IMR-90 (cell line): ENCODE data around the gene CREB3L1. TPM values are rescaled to one million over a fixed set of nuclear protein-coding genes. Genes with fewer than 3 reads are reported as not detected.
A peak's percentile ranks its signal among the peaks of the same experiment; 100 is the strongest.

Experiments used
- ATAC-seq: fragments of 200-7000 bp; cut with Tn5 transposase; 2 replicates; pipeline ENCODE4 v1.9.1; 2020; ENCODE audit warnings: low read depth, mild to moderate bottlenecking, moderate library complexity
- BruUV-seq: library from RNA; stranded (reverse); fragments of 400-500 nt; replicated peaks from 2 replicates; lab custom pipeline; 2021; lab: Mats Ljungman, UMichigan
- CTCF ChIA-PET: fragments of 300-600 bp; formaldehyde crosslinking; extraction: SDS; loops from one replicate; lab custom pipeline; 2021; ENCODE audit warnings: antibody characterized with exemption; lab: Yijun Ruan, JAX
- POLR2A ChIA-PET: fragments of 300-600 bp; sonication (Branson Sonifier 250); formaldehyde crosslinking; loops from one replicate; lab custom pipeline; 2022; ENCODE audit warnings: antibody characterized with exemption; ENCODE audit not compliant: unreplicated experiment; lab: Charles Lee
- DNase-seq: peaks from one replicate; pipeline ENCODE4 v3.0.0; 2013
- H2AFZ ChIP-seq: replicated peaks from 2 replicates; pipeline ENCODE3; 2013; ENCODE audit warnings: low read length, mild to moderate bottlenecking; ENCODE audit not compliant: poor library complexity
- H2AK5ac ChIP-seq: 2 replicates; pipeline ENCODE4 v1.6.1; 2013; ENCODE audit warnings: low read depth, low read length, inconsistent platforms
- H2AK9ac ChIP-seq: replicated peaks from 2 replicates; pipeline ENCODE3; 2013; ENCODE audit warnings: mild to moderate bottlenecking, low read depth, low read length, moderate library complexity; ENCODE audit not compliant: poor library complexity
- H2BK120ac ChIP-seq: 2 replicates; pipeline ENCODE4 v1.6.1; 2013; ENCODE audit warnings: low read depth, low read length, inconsistent platforms
- H2BK15ac ChIP-seq: 3 replicates; pipeline ENCODE4 v1.6.1; 2013; ENCODE audit warnings: low read depth, low read length, inconsistent platforms
- H2BK20ac ChIP-seq: 2 replicates; pipeline ENCODE4 v1.6.1; 2013; ENCODE audit warnings: low read depth, mild to moderate bottlenecking, inconsistent platforms, low read length, moderate library complexity
- H2BK5ac ChIP-seq: 2 replicates; pipeline ENCODE4 v1.6.1; 2013; ENCODE audit warnings: mild to moderate bottlenecking, low read depth, low read length, inconsistent platforms; ENCODE audit not compliant: poor library complexity, severe bottlenecking
- H3K14ac ChIP-seq: replicated peaks from 2 replicates; pipeline ENCODE4 v1.6.1; 2013; ENCODE audit warnings: low read depth, low read length, inconsistent platforms
- H3K18ac ChIP-seq: 2 replicates; pipeline ENCODE4 v1.6.1; 2013; ENCODE audit warnings: low read depth, low read length, control low read depth
- H3K23ac ChIP-seq: 2 replicates; pipeline ENCODE4 v1.6.1; 2013; ENCODE audit warnings: low read depth, low read length, inconsistent platforms
- H3K27ac ChIP-seq: 2 replicates; pipeline ENCODE4 v1.5.1; 2013; ENCODE audit warnings: mild to moderate bottlenecking, control low read depth, low read length; ENCODE audit not compliant: insufficient read depth
- H3K27me3 ChIP-seq: 2 replicates; pipeline ENCODE4 v1.6.1; 2013; ENCODE audit warnings: low read length; ENCODE audit not compliant: control insufficient read depth, insufficient read depth
- H3K36me3 ChIP-seq: 2 replicates; pipeline ENCODE4 v1.6.1; 2013; ENCODE audit warnings: low read length, mixed read lengths; ENCODE audit not compliant: control insufficient read depth, insufficient read depth
- H3K4ac ChIP-seq: 2 replicates; pipeline ENCODE4 v1.6.1; 2013; ENCODE audit warnings: low read depth, low read length, inconsistent platforms
- H3K4me1 ChIP-seq: 2 replicates; pipeline ENCODE4 v1.6.1; 2013; ENCODE audit warnings: low read length, mixed read lengths; ENCODE audit not compliant: control insufficient read depth, insufficient read depth
- H3K4me2 ChIP-seq: 2 replicates; pipeline ENCODE4 v1.6.1; 2013; ENCODE audit warnings: low read depth, mild to moderate bottlenecking, control low read depth, low read length, moderate library complexity
- H3K4me3 ChIP-seq: 2 replicates; pipeline ENCODE4 v1.5.1; 2013; ENCODE audit warnings: low read depth, mild to moderate bottlenecking, control low read depth, low read length, moderate library complexity; ENCODE audit not compliant: insufficient read depth
- H3K56ac ChIP-seq: 2 replicates; pipeline ENCODE4 v1.6.1; 2013; ENCODE audit warnings: low read length, inconsistent platforms; ENCODE audit not compliant: insufficient read depth; ENCODE audit errors: extremely low read depth
- H3K79me1 ChIP-seq, 2 experiments: 2 replicates each; pipeline ENCODE4 v1.6.1; 2013; ENCODE audit warnings: low read length in 2 of 2, inconsistent platforms in 1 of 2, low read depth in 1 of 2
- H3K9ac ChIP-seq: 2 replicates; pipeline ENCODE4 v1.6.1; 2013; ENCODE audit warnings: low read depth, low read length, control low read depth
- H3K9me1 ChIP-seq: 2 replicates; pipeline ENCODE4 v1.6.1; 2013; ENCODE audit warnings: low read length, inconsistent platforms; ENCODE audit not compliant: insufficient read depth
- H3K9me3 ChIP-seq: 2 replicates; pipeline ENCODE4 v1.6.1; 2013; ENCODE audit warnings: low read length; ENCODE audit not compliant: control insufficient read depth, insufficient read depth
- H4K20me1 ChIP-seq: 2 replicates; pipeline ENCODE4 v1.6.1; 2013; ENCODE audit warnings: low read length, inconsistent platforms; ENCODE audit not compliant: insufficient read depth
- H4K5ac ChIP-seq: 2 replicates; pipeline ENCODE4 v1.6.1; 2013; ENCODE audit warnings: mild to moderate bottlenecking, low read depth, low read length, control low read depth
- H4K8ac ChIP-seq, 2 experiments: 2 replicates each; pipeline ENCODE4 v1.6.1; 2013; ENCODE audit warnings: low read depth in 2 of 2, low read length in 2 of 2, control low read depth in 1 of 2, inconsistent platforms in 1 of 2
- H4K91ac ChIP-seq: 2 replicates; pipeline ENCODE4 v1.6.1; 2013; ENCODE audit warnings: low read depth, low read length, inconsistent platforms; ENCODE audit not compliant: insufficient read depth
- BHLHE40 ChIP-seq: fragments of 150-350 bp; IDR thresholded peaks from 2 replicates; pipeline ENCODE4 v1.6.1; 2016; ENCODE audit warnings: mild to moderate bottlenecking, low read depth, low read length
- CEBPB ChIP-seq: IDR thresholded peaks from 2 replicates; pipeline ENCODE4 v1.6.1; 2012; ENCODE audit warnings: low read depth, low read length, improper control_type of control experiment
- FOS ChIP-seq: fragments of 150-350 bp; IDR thresholded peaks from 2 replicates; pipeline ENCODE4 v1.6.1; 2016; ENCODE audit warnings: low read depth, low read length
- MAFK ChIP-seq: IDR thresholded peaks from 2 replicates; pipeline ENCODE4 v1.6.1; 2012; ENCODE audit warnings: low read depth, low read length, improper control_type of control experiment
- MAZ ChIP-seq: IDR thresholded peaks from 2 replicates; pipeline ENCODE4 v1.6.1; 2012; ENCODE audit warnings: low read depth, mild to moderate bottlenecking, low read length, improper control_type of control experiment, moderate library complexity, borderline replicate concordance
- MXI1 ChIP-seq: IDR thresholded peaks from 2 replicates; pipeline ENCODE4 v1.6.1; 2012; ENCODE audit warnings: low read depth, mild to moderate bottlenecking, low read length, moderate library complexity, borderline replicate concordance
- NFE2L2 ChIP-seq: fragments of 150-350 bp; IDR thresholded peaks from 2 replicates; pipeline ENCODE4 v1.6.1; 2016; ENCODE audit warnings: low read depth, mild to moderate bottlenecking, low read length
- POLR2A ChIP-seq: IDR thresholded peaks from 2 replicates; pipeline ENCODE4 v1.6.1; 2012; ENCODE audit warnings: mild to moderate bottlenecking, low read depth, low read length
- RAD21 ChIP-seq: IDR thresholded peaks from 2 replicates; pipeline ENCODE4 v1.6.1; 2012; ENCODE audit warnings: low read length, improper control_type of control experiment
- RFX5 ChIP-seq: IDR thresholded peaks from 2 replicates; pipeline ENCODE4 v1.8.0; 2012; ENCODE audit warnings: low read depth, mild to moderate bottlenecking, low read length, moderate library complexity
- SMC3 ChIP-seq: fragments of 150-350 bp; IDR thresholded peaks from 2 replicates; pipeline ENCODE4 v1.6.1; 2016; ENCODE audit warnings: low read depth, mild to moderate bottlenecking, antibody characterized with exemption, low read length, moderate library complexity
- WGBS, 2 experiments: methylation state at CpG; one replicate each; pipeline versions ENCODE4 v1.1.5 to v1.1.7; 2013; ENCODE audit warnings: missing lambda C conversion rate in 2 of 2; ENCODE audit not compliant: insufficient read length in 1 of 2; ENCODE audit errors: extremely low coverage in 2 of 2; 5-methylcytosine and 5-hydroxymethylcytosine counted together
- dilution Hi-C: fragments of 300-500 bp; cut with HindIII; formaldehyde crosslinking; loops from one replicate; pipeline ENCODE4 v1.14.3; 2018; ENCODE audit warnings: low sequenced_read_pairs; ENCODE audit not compliant: unreplicated experiment
- in situ Hi-C: fragments of 300-500 bp; cut with MboI; formaldehyde crosslinking; loops from 3 replicates; pipeline ENCODE4 v1.14.3; 2019; ENCODE audit warnings: low sequenced_read_pairs, inconsistent platforms, mixed read lengths
- intact Hi-C: fragments of 100-400 bp; cut with micrococcal nuclease; formaldehyde crosslinking; loops from 2 replicates; pipeline ENCODE4 v1.10.0; 2022
- polyA plus RNA-seq, 3 experiments: library from polyadenylated mRNA; depleted of rRNA; stranded (reverse); fragments of >200 nt; gene quantifications; 2 replicates each; pipeline ENCODE4 v1.2.3, GENCODE V29; 2012; ENCODE audit warnings: low replicate concordance in 1 of 3
- total RNA-seq: library from RNA; depleted of rRNA; stranded (reverse); fragments of >200 nt; gene quantifications from 2 replicates; pipeline ENCODE4 v1.2.3, GENCODE V29; 2012
- TF ChIP-seq, protein P1 (sequence below): conservative IDR thresholded peaks from 2 replicates; pipeline ENCODE4 v1.5.1; 2012; ENCODE audit warnings: mild to moderate bottlenecking, low read depth, low read length, improper control_type of control experiment
- TF ChIP-seq, protein P2 (sequence below): fragments of 150-350 bp; IDR thresholded peaks from 2 replicates; pipeline ENCODE4 v1.6.1; 2017; ENCODE audit warnings: mild to moderate bottlenecking, antibody characterized with exemption, low read length, low read depth
- TF ChIP-seq, protein P3 (sequence below): fragments of 150-350 bp; IDR thresholded peaks from 2 replicates; pipeline ENCODE4 v1.6.1; 2016; ENCODE audit warnings: low read depth, mild to moderate bottlenecking, low read length, moderate library complexity, borderline replicate concordance

CREB3L1 gene
- total and polyA plus RNA-seq, 2 of the 4 experiments (the other 2 are of a cell fraction): 8.1 to 82.3 TPM

DNA sequence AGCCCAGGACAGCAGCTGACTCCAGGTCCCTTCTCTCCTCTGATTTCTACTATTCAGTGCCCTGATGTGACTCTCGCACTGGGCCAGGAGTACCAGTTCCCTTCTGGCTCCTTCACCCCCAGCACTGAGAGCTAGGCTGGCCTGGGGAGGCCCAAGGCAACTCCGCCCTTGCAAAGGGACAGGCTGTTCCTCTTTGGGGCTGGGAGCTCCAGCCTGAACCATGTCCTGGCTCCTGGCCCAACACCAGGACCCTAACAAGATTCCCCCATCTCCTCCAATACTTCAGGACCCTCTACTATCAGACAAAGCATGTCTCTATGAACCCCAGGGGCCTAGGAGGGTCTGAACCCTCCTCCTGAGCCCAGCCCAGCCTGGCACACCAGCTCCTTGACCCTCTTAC, 12.5 kb downstream of the CREB3L1 start:
- no peak overlapping the region for H3K4me3 ChIP-seq
- H3K79me1 ChIP-seq: peaks cover 8 to 70% of the 10 kb centered on the region in 2 experiments
- peak overlapping the region; percentile 95 for H3K4ac ChIP-seq
- peak overlapping the region; percentile 76 for H3K18ac ChIP-seq
- H2BK120ac ChIP-seq: peak overlapping the region; percentile 93
- ChIA-PET CTCF (interaction anchor here (1.9 to 2.3 kb wide), 2 partner anchors 12 to 50 kb away, joined by 7 to 9 read pairs; partner anchors contain the start of gene CREB3L1), POLR2A (interaction anchor here (1.0 kb wide), 1 partner anchor 11 kb away, joined by 6 read pairs; no protein-coding TSS in a partner anchor)
- H2BK15ac ChIP-seq: peak overlapping the region; percentile 78; the same call in 2 of the 3 replicates
- H2BK5ac ChIP-seq: peak overlapping the region; percentile 96
- peak overlapping the region; percentile 83 for H4K91ac ChIP-seq
- H2AFZ ChIP-seq: peak overlapping the region; percentile 73
- H3K56ac ChIP-seq: peak overlapping the region; percentile 74; the same call in 1 of the 2 replicates
- no peaks in the 10 kb centered on the region for H3K27me3 ChIP-seq
- peak overlapping the region; percentile 77 for H2BK20ac ChIP-seq
- in situ Hi-C loops (no loop called here), dilution Hi-C loops (no loop called here), intact Hi-C loops (no loop called here)
- peak overlapping the region; percentile 96 for H3K27ac ChIP-seq
- peak overlapping the region; percentile 50 for H4K5ac ChIP-seq
- H3K4me2 ChIP-seq: peak overlapping the region; percentile 74
- peaks cover 20% of the 10 kb centered on the region for H3K36me3 ChIP-seq
- DNase-seq (no peak), ATAC-seq (no peak)
- WGBS, 2 experiments: no CpG with 5 or more reads among the region's 2 CpGs
- peak overlapping the region; percentile 63 for H3K9ac ChIP-seq
- peak overlapping the region; percentile 88 for H2AK9ac ChIP-seq
- no peaks in the 10 kb centered on the region for H3K9me3 ChIP-seq
- peak overlapping the region; percentile 81 for H3K14ac ChIP-seq
- H4K20me1 ChIP-seq: peaks cover 67% of the 10 kb centered on the region
- H3K23ac ChIP-seq: peak overlapping the region; percentile 82
- H3K4me1 ChIP-seq: peaks cover 53% of the 10 kb centered on the region
- peak overlapping the region; percentile 46 to 83; a peak in 3 of 4 replicates for H4K8ac ChIP-seq
- H3K9me1 ChIP-seq: peaks cover 36% of the 10 kb centered on the region
- peak overlapping the region; percentile 99 for H2AK5ac ChIP-seq
- TF ChIP-seq MXI1: no peak
- TF ChIP-seq RAD21: no peak
- TF ChIP-seq MAZ: no peak
- no peak for TF ChIP-seq NFE2L2
- TF ChIP-seq RFX5: no peak
- no peak for TF ChIP-seq POLR2A
- no peak for TF ChIP-seq SMC3
- TF ChIP-seq, protein P1, sequence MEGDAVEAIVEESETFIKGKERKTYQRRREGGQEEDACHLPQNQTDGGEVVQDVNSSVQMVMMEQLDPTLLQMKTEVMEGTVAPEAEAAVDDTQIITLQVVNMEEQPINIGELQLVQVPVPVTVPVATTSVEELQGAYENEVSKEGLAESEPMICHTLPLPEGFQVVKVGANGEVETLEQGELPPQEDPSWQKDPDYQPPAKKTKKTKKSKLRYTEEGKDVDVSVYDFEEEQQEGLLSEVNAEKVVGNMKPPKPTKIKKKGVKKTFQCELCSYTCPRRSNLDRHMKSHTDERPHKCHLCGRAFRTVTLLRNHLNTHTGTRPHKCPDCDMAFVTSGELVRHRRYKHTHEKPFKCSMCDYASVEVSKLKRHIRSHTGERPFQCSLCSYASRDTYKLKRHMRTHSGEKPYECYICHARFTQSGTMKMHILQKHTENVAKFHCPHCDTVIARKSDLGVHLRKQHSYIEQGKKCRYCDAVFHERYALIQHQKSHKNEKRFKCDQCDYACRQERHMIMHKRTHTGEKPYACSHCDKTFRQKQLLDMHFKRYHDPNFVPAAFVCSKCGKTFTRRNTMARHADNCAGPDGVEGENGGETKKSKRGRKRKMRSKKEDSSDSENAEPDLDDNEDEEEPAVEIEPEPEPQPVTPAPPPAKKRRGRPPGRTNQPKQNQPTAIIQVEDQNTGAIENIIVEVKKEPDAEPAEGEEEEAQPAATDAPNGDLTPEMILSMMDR: no peak
- no peak for TF ChIP-seq CEBPB
- TF ChIP-seq MAFK: no peak
- no peak for TF ChIP-seq FOS
- TF ChIP-seq BHLHE40: no peak
- TF ChIP-seq, protein P2, sequence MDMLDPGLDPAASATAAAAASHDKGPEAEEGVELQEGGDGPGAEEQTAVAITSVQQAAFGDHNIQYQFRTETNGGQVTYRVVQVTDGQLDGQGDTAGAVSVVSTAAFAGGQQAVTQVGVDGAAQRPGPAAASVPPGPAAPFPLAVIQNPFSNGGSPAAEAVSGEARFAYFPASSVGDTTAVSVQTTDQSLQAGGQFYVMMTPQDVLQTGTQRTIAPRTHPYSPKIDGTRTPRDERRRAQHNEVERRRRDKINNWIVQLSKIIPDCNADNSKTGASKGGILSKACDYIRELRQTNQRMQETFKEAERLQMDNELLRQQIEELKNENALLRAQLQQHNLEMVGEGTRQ: no peak
- TF ChIP-seq, protein P3, sequence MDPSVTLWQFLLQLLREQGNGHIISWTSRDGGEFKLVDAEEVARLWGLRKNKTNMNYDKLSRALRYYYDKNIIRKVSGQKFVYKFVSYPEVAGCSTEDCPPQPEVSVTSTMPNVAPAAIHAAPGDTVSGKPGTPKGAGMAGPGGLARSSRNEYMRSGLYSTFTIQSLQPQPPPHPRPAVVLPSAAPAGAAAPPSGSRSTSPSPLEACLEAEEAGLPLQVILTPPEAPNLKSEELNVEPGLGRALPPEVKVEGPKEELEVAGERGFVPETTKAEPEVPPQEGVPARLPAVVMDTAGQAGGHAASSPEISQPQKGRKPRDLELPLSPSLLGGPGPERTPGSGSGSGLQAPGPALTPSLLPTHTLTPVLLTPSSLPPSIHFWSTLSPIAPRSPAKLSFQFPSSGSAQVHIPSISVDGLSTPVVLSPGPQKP: no peak
- no TSS peak for BruUV-seq
